ENCODE measurements around the gene INIP. TPM values are rescaled to one million over a fixed set of nuclear protein-coding genes. Genes with fewer than 3 reads are reported as not detected.

Gene INIP
- total RNA-seq, 1 experiment from 2014 or later, result 24.5 TPM

DNA sequence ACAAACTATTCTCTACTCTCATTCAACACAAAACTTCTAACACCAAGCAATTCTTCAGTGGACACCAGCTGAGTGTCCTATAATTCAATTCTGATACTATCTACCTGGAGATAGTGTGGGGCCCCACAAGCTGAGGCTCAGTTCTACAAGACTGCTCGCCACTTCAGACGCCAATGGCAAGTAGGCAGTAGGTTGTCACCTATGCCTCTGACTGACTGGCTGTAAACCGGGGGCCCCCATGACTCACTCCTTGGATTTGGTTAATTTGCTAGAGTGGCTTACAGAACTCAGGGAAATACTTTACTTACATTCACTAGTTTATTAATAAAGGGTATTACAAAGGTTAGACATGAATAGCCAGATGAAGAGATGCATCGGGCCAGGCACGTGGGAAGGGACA, 21.5 kb downstream of the INIP start:
- no peaks in the 10 kb centered on the region for H3K79me1 ChIP-seq (ENCODE audit: insufficient read depth, low read depth, low read length, poor library complexity, severe bottlenecking)
- no CpG with 5 or more reads among the region's 5 CpGs for WGBS (ENCODE audit: extremely low coverage, insufficient read length, low lambda C conversion rate)
- H3K27ac ChIP-seq (ENCODE audit: insufficient read length, low read depth, low read length), result no peak overlapping the region
- H2AFZ ChIP-seq (ENCODE audit: low read length), result no peak overlapping the region
- H3K18ac ChIP-seq (ENCODE audit: insufficient read length, low read depth, low read length), result no peak overlapping the region
- no peak overlapping the region for H2BK120ac ChIP-seq (ENCODE audit: low read depth, low read length, poor library complexity, severe bottlenecking)
- no peaks in the 10 kb centered on the region for H3K9me3 ChIP-seq (ENCODE audit: control insufficient read depth, low read depth, low read length)
- H3K14ac ChIP-seq (ENCODE audit: insufficient read depth, low read length), result no peak overlapping the region
- Mint-ChIP-seq H3K27me3 (ENCODE audit: low read depth) (no peaks in the 10 kb centered on the region), H3K9me3 (no peaks in the 10 kb centered on the region), H3K4me1 (peaks cover under 1 to 5% of the 10 kb centered on the region in 2 experiments), H3K36me3 (ENCODE audit: insufficient read depth in 1 of 3, low read depth in 3 of 3) (peaks cover 5 to 49% (median 31%) of the 10 kb centered on the region in 3 experiments), H3K27ac (peak overlapping the region in 1 of 3 experiments; percentile 28; a peak in 1 of 7 replicates), H3K4me3 (no peak overlapping the region)
- no peak for DNase-seq
- H2BK20ac ChIP-seq (ENCODE audit: low read depth, low read length, poor library complexity, severe bottlenecking), result no peak overlapping the region
- no peak overlapping the region for H3T11ph ChIP-seq (ENCODE audit: low read length)
- no peak overlapping the region for H4K91ac ChIP-seq (ENCODE audit: insufficient read length, low read depth, low read length)
- no peak overlapping the region for H3K4ac ChIP-seq (ENCODE audit: low read depth, low read length)
- H3K23me2 ChIP-seq (ENCODE audit: insufficient read length, low read depth, low read length, poor library complexity, severe bottlenecking), result no peaks in the 10 kb centered on the region
- H2BK5ac ChIP-seq (ENCODE audit: insufficient read length, low read length), result no peak overlapping the region
- H2BK12ac ChIP-seq (ENCODE audit: insufficient read length, low read depth, low read length), result no peak overlapping the region
- H3K4me1 ChIP-seq (ENCODE audit: insufficient read depth, low read length), result no peaks in the 10 kb centered on the region
- H3K23ac ChIP-seq (ENCODE audit: insufficient read length, low read depth, low read length), result no peak overlapping the region
- TF ChIP-seq, protein P1, sequence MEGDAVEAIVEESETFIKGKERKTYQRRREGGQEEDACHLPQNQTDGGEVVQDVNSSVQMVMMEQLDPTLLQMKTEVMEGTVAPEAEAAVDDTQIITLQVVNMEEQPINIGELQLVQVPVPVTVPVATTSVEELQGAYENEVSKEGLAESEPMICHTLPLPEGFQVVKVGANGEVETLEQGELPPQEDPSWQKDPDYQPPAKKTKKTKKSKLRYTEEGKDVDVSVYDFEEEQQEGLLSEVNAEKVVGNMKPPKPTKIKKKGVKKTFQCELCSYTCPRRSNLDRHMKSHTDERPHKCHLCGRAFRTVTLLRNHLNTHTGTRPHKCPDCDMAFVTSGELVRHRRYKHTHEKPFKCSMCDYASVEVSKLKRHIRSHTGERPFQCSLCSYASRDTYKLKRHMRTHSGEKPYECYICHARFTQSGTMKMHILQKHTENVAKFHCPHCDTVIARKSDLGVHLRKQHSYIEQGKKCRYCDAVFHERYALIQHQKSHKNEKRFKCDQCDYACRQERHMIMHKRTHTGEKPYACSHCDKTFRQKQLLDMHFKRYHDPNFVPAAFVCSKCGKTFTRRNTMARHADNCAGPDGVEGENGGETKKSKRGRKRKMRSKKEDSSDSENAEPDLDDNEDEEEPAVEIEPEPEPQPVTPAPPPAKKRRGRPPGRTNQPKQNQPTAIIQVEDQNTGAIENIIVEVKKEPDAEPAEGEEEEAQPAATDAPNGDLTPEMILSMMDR (conservative IDR thresholded peaks at IDR 0.05), result no peak
- H3K56ac ChIP-seq (ENCODE audit: insufficient read length, low read depth, low read length), result no peak overlapping the region
- H3K9ac ChIP-seq (ENCODE audit: extremely low read depth, insufficient read length, low read length), result no peak overlapping the region
- 0 out of 2 replicates have a peak overlapping the region, but pooled peaks have one; percentile 61 for H2BK15ac ChIP-seq (ENCODE audit: low read depth, low read length)
- H3K79me2 ChIP-seq (ENCODE audit: insufficient read depth, low read length), result no peaks in the 10 kb centered on the region
- no peak overlapping the region for H2AK5ac ChIP-seq (ENCODE audit: insufficient read length, low read length)
- no peak overlapping the region for H3K4me2 ChIP-seq (ENCODE audit: insufficient read depth, insufficient read length, low read length)
- H3K27me3 ChIP-seq (ENCODE audit: insufficient read depth, low read length), result no peaks in the 10 kb centered on the region
- no peak overlapping the region for H4K8ac ChIP-seq (replicated peaks; ENCODE audit: insufficient read length, low read depth, low read length)
- H4K5ac ChIP-seq (ENCODE audit: insufficient read length, low read depth, low read length), result no peak overlapping the region
- no peaks in the 10 kb centered on the region for H4K20me1 ChIP-seq (ENCODE audit: control insufficient read depth, insufficient read depth, insufficient read length)

All from H9 (cell line).